CD4-positive, alpha-beta T cell (primary cell): ENCODE data around the gene CTSD. TPM values are rescaled to one million over a fixed set of nuclear protein-coding genes. Genes with fewer than 3 reads are reported as not detected.

Experiments used
- ATAC-seq: fragments of 200-7000 bp; cut with Tn5 transposase; one replicate; pipeline ENCODE4 v1.10.0; 2022; ENCODE audit warnings: mild to moderate bottlenecking; ENCODE audit not compliant: poor library complexity
- CTCF ChIA-PET: fragments of 350-600 bp; sonication (Branson Sonifier 250); formaldehyde crosslinking; loops from one replicate; lab custom pipeline; 2021; ENCODE audit warnings: antibody characterized with exemption, inconsistent platforms; lab: Charles Lee
- POLR2A ChIA-PET: fragments of 350-600 bp; sonication (Branson Sonifier 250); formaldehyde crosslinking; loops from one replicate; lab custom pipeline; 2021; ENCODE audit warnings: antibody characterized with exemption, inconsistent platforms; lab: Charles Lee
- DNase-seq, 14 experiments: peaks; one replicate each; pipeline ENCODE4 v3.0.0-alpha.2; 2013 to 2020; ENCODE audit warnings: mixed read lengths in 2 of 14
- H3K27ac ChIP-seq, 2 donors: one replicate each; pipeline versions ENCODE4 v1.5.1 to v1.7.0; 2013; ENCODE audit warnings: low read length in 2 of 2, low read depth in 1 of 2, mild to moderate bottlenecking in 1 of 2
- H3K27me3 ChIP-seq, 2 experiments: 1 replicate in 1 of 2; 2 replicates in 1 of 2; pipeline versions ENCODE4 v1.6.1 to v1.7.0; 2013; ENCODE audit warnings: low read length in 2 of 2, control low read depth in 1 of 2, mild to moderate bottlenecking in 1 of 2, moderate library complexity in 1 of 2; ENCODE audit not compliant: insufficient read depth in 2 of 2, control insufficient read depth in 1 of 2
- H3K36me3 ChIP-seq: one replicate; pipeline ENCODE4 v1.6.1; 2013; ENCODE audit warnings: low read length, control low read depth; ENCODE audit not compliant: insufficient read depth
- H3K4me1 ChIP-seq: one replicate; pipeline ENCODE4 v1.6.1; 2013; ENCODE audit warnings: low read length, control low read depth; ENCODE audit not compliant: insufficient read depth
- H3K4me3 ChIP-seq: one replicate; pipeline ENCODE4 v1.5.1; 2013; ENCODE audit warnings: mild to moderate bottlenecking, low read length, moderate library complexity
- H3K9me3 ChIP-seq, 2 experiments: 1 replicate in 1 of 2; 2 replicates in 1 of 2; pipeline versions ENCODE4 v1.6.1 to v1.7.0; 2013; ENCODE audit warnings: low read length in 2 of 2, mild to moderate bottlenecking in 2 of 2, control low read depth in 1 of 2, moderate library complexity in 1 of 2; ENCODE audit not compliant: control insufficient read depth in 1 of 2, insufficient read depth in 1 of 2
- H3K27ac Mint-ChIP-seq: one replicate; pipeline ENCODE4 v1.8.0; 2020; ENCODE audit warnings: mixed read lengths
- H3K27me3 Mint-ChIP-seq: one replicate; pipeline ENCODE4 v1.8.0; 2021; ENCODE audit warnings: mixed read lengths
- H3K36me3 Mint-ChIP-seq: one replicate; pipeline ENCODE4 v1.8.0; 2021; ENCODE audit warnings: low read depth, mixed read lengths
- H3K4me1 Mint-ChIP-seq: one replicate; pipeline ENCODE4 v1.8.0; 2021; ENCODE audit warnings: low read depth, mixed read lengths
- H3K4me3 Mint-ChIP-seq: one replicate; pipeline ENCODE4 v1.8.0; 2020; ENCODE audit warnings: mild to moderate bottlenecking, mixed read lengths
- H3K9me3 Mint-ChIP-seq: one replicate; pipeline ENCODE4 v1.8.0; 2020; ENCODE audit warnings: mixed read lengths
- intact Hi-C, 2 experiments: fragments of 100-400 bp; cut with DNase I in 1 of 2; cut with micrococcal nuclease in 1 of 2; formaldehyde crosslinking; loops; one replicate each; pipeline versions ENCODE4 v1.15.1 to v1.9.0; 2023 to 2025; cut with DNase I, micrococcal nuclease
- total RNA-seq, 174 experiments: library from RNA in 2 of 174; stranded (reverse) in 2 of 174; gene quantifications; one replicate each; pipeline ENCODE4 v1.2.3 and lab custom pipeline; 2021 to 2026
- TF ChIP-seq, protein P1 (sequence below): fragments of 200-600 bp; IDR thresholded peaks from one replicate; pipeline ENCODE4 v1.8.0; 2022; ENCODE audit warnings: antibody characterized with exemption, mild to moderate bottlenecking

The CTSD gene
- total RNA-seq, 2 experiments from 2014 or later, result 63.3 to 71.3 TPM

DNA sequence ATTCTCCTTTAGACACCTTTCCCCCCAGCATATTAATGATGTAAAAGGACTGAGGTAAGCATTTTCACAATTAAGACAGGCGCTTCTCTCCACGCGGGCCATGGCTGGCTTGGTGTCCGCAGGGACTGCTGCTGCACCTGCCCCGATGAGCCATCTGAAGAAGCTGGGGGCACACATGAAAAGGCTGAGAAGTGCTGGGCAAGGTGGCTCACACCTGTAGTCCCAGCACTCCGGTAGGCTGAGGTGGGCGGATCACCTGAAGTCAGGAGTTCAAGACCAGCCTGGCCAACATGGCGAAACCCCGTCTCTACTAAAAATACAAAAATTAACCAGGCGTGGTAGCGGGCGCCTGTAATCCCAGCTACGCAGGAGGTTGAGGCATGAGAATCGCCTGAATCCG is 45.4 kb downstream of the CTSD start:
- H3K36me3 Mint-ChIP-seq, result no peaks in the 10 kb centered on the region
- Histone ChIP-seq H3K4me1 (no peaks in the 10 kb centered on the region), H3K9me3 (no peaks in the 10 kb centered on the region), H3K4me3 (no peak overlapping the region), H3K36me3 (no peaks in the 10 kb centered on the region), H3K27me3 (no peaks in the 10 kb centered on the region), H3K27ac (no peak overlapping the region)
- ChIA-PET CTCF (interaction anchor here (0.6 kb wide), 1 partner anchor 433 kb away, joined by 3 read pairs; no protein-coding TSS in a partner anchor), POLR2A (no interaction called here)
- H3K4me3 Mint-ChIP-seq, result no peak overlapping the region
- no peak overlapping the region for H3K27ac Mint-ChIP-seq
- H3K27me3 Mint-ChIP-seq, result peaks cover 4% of the 10 kb centered on the region
- H3K4me1 Mint-ChIP-seq, result no peaks in the 10 kb centered on the region
- intact Hi-C loops, result no loop called here
- TF ChIP-seq, protein P1, sequence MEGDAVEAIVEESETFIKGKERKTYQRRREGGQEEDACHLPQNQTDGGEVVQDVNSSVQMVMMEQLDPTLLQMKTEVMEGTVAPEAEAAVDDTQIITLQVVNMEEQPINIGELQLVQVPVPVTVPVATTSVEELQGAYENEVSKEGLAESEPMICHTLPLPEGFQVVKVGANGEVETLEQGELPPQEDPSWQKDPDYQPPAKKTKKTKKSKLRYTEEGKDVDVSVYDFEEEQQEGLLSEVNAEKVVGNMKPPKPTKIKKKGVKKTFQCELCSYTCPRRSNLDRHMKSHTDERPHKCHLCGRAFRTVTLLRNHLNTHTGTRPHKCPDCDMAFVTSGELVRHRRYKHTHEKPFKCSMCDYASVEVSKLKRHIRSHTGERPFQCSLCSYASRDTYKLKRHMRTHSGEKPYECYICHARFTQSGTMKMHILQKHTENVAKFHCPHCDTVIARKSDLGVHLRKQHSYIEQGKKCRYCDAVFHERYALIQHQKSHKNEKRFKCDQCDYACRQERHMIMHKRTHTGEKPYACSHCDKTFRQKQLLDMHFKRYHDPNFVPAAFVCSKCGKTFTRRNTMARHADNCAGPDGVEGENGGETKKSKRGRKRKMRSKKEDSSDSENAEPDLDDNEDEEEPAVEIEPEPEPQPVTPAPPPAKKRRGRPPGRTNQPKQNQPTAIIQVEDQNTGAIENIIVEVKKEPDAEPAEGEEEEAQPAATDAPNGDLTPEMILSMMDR, result no peak
- ATAC-seq, result no peak
- no peak for DNase-seq
- H3K9me3 Mint-ChIP-seq, result no peaks in the 10 kb centered on the region

DNA sequence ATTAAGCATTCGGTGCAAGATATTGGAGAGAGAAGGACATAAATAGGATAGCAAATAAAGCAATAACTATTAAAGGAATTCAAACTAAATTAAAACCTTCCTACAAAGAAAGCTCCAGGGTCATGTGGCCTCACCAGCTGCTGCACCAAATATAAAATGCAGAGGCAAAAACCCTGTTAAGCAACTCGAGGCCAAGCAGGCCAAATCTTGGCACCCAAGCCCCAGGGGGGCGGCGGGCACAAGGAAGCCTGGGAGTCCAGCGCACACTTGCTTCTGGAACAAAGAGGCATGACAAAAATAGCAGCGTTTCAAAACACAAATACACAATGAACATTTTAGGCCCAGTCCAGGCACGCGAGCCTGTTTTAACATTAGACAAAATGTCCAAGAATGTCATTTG is 46.0 kb downstream of the CTSD start:
- Mint-ChIP-seq H3K4me3 (no peak overlapping the region), H3K36me3 (no peaks in the 10 kb centered on the region), H3K27me3 (peaks cover 4% of the 10 kb centered on the region), H3K4me1 (no peaks in the 10 kb centered on the region), H3K9me3 (no peaks in the 10 kb centered on the region), H3K27ac (no peak overlapping the region)
- TF ChIP-seq, protein P1, result no peak
- no peak for DNase-seq
- ATAC-seq, result no peak
- Histone ChIP-seq H3K36me3 (no peaks in the 10 kb centered on the region), H3K9me3 (no peaks in the 10 kb centered on the region), H3K4me1 (no peaks in the 10 kb centered on the region), H3K4me3 (no peak overlapping the region), H3K27me3 (no peaks in the 10 kb centered on the region), H3K27ac (no peak overlapping the region)
- POLR2A ChIA-PET, result no interaction called here
- CTCF ChIA-PET, result no interaction called here
- intact Hi-C loops, result no loop called here

DNA sequence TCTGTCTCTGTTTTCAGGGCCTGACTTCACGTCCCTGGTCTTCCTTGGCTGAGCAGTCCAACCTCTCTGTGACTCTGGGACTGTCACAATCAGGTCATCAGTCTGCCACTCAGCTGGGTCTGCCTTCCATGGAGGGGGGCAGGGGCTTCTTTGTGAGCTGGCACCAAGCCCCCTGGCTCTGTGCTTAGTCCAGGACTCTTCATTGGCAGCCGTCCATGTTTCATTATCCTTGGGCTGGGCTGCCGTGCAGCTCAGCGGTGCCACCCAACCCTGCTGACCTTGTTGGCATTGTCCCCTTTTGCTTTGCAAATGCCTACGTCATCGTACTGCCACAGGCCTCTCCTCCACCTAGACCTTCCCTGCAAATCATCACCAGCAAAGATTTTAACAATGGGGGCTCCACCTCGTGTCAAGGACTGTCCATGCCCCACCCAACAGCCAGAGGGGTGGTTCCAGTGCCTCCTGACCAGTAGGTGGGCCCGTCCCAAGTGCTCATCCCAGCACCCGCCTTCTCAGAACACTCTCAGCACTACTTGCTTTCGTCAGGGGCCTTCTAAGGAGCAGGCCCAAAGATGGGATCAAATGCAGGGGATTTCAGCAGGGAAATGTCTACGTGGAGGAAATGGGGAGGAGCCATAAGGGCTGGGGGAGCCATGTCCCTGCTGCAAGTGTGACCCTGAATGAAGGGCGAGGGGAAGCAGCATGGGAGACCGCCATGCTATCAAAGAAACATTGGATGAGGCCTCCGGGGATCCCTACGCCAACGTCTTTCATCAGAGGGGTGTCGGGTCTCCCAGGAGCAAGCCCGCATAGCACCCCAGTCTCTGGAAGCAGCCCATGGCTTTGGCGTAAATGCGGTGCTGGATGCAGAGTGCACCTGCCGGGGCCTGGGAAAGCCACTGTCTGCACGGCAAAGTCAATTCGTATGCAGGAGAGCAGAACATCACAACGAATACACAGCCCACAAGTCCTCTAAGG is 48.5 kb downstream of the CTSD start:
- no peaks in the 10 kb centered on the region for H3K4me1 ChIP-seq
- intact Hi-C loops, result no loop called here
- DNase-seq, result no peak
- H3K4me3 ChIP-seq, result no peak overlapping the region
- TF ChIP-seq, protein P1, result no peak
- no peaks in the 10 kb centered on the region for H3K9me3 ChIP-seq
- Mint-ChIP-seq H3K27me3 (peaks cover 4% of the 10 kb centered on the region), H3K36me3 (no peaks in the 10 kb centered on the region), H3K4me3 (no peak overlapping the region), H3K27ac (no peak overlapping the region), H3K4me1 (no peaks in the 10 kb centered on the region), H3K9me3 (no peaks in the 10 kb centered on the region)
- POLR2A ChIA-PET, result no interaction called here
- no peak overlapping the region for H3K27ac ChIP-seq
- ATAC-seq, result no peak
- no peaks in the 10 kb centered on the region for H3K27me3 ChIP-seq
- no peaks in the 10 kb centered on the region for H3K36me3 ChIP-seq
- CTCF ChIA-PET, result no interaction called here
